ENCODE measurements around the gene GALNTL6.

GRCh38 chr4:172838943-172839342, 1025.7 kb downstream of the GALNTL6 start:
- no peak for TF ChIP-seq LEF1 (IDR thresholded peaks at IDR 0.05; ENCODE audit: borderline replicate concordance)
- no peak for TF ChIP-seq FOXK2 (IDR thresholded peaks at IDR 0.05)
- TF ChIP-seq ELF4 (IDR thresholded peaks at IDR 0.05) = no peak
- no peak for TF ChIP-seq SP1 (IDR thresholded peaks at IDR 0.05)
